Measurements from ENCODE around the gene LAMA1.

DNA sequence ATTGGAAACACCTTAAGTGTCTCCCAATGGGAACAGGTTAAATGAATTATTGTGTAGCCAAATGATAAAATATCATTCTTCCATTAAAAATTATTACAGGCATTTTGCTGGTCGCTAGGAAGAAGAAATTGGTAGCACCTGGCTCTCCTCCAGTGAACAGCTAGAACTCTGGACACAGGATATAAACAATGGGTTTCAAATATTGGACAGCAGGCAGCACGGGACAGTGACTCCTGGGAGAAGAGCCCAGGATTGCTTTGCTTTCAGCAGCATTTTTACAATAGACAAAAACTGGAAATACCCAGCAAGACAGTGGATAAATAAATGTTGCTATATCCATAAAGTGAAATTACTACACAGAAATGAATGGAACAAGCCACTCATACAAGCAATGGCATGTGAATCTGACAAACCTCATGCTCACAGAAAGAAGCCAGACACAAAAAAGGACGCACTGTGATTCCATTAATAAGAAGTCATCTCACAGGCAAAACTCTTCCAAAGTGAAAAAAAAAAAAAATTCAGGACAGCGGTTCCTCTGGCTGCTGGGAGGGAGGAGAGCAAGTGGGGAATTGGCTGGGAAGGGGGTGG lies 50.5 kb downstream of the LAMA1 start:
- TF ChIP-seq, protein P1, sequence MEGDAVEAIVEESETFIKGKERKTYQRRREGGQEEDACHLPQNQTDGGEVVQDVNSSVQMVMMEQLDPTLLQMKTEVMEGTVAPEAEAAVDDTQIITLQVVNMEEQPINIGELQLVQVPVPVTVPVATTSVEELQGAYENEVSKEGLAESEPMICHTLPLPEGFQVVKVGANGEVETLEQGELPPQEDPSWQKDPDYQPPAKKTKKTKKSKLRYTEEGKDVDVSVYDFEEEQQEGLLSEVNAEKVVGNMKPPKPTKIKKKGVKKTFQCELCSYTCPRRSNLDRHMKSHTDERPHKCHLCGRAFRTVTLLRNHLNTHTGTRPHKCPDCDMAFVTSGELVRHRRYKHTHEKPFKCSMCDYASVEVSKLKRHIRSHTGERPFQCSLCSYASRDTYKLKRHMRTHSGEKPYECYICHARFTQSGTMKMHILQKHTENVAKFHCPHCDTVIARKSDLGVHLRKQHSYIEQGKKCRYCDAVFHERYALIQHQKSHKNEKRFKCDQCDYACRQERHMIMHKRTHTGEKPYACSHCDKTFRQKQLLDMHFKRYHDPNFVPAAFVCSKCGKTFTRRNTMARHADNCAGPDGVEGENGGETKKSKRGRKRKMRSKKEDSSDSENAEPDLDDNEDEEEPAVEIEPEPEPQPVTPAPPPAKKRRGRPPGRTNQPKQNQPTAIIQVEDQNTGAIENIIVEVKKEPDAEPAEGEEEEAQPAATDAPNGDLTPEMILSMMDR (conservative IDR thresholded peaks at IDR 0.05; ENCODE audit: low read depth, low read length) = no peak
- TF ChIP-seq EZH2 (IDR thresholded peaks at IDR 0.05; ENCODE audit: low read length, unreplicated experiment) (no peak), EZH2phosphoT487 (IDR thresholded peaks at IDR 0.05; ENCODE audit: borderline replicate concordance, low read length) (no peak)
